Hepatocyte (in vitro differentiated cells): ENCODE results near the gene CCDC150. TPM values are rescaled to one million over a fixed set of nuclear protein-coding genes. Genes with fewer than 3 reads are reported as not detected.

Experiments used
- DNase-seq: peaks from one replicate; pipeline ENCODE4 v3.0.0-alpha.2; 2016; ENCODE audit warnings: low spot score
- H2AFZ ChIP-seq: fragments of 200-600 bp; sonication (generic); 2 replicates; pipeline ENCODE4 v1.6.0; 2016; ENCODE audit warnings: antibody characterized with exemption, mild to moderate bottlenecking
- H3K27ac ChIP-seq: fragments of 200-600 bp; sonication (generic); 2 replicates; pipeline ENCODE4 v1.5.1; 2016; ENCODE audit warnings: mild to moderate bottlenecking
- H3K27me3 ChIP-seq: fragments of 200-600 bp; sonication (generic); 2 replicates; pipeline ENCODE4 v1.6.1; 2016
- H3K36me3 ChIP-seq: fragments of 200-600 bp; sonication (generic); replicated peaks from 2 replicates; pipeline ENCODE4 v1.5.1; 2016; ENCODE audit warnings: low read depth; ENCODE audit not compliant: insufficient read depth
- H3K4me1 ChIP-seq: fragments of 200-600 bp; sonication (generic); 2 replicates; pipeline ENCODE4 v1.5.1; 2016; ENCODE audit warnings: mild to moderate bottlenecking, moderate library complexity; ENCODE audit not compliant: insufficient read depth
- H3K4me2 ChIP-seq: fragments of 200-600 bp; sonication (generic); 2 replicates; pipeline ENCODE4 v1.6.0; 2016
- H3K4me3 ChIP-seq: fragments of 200-600 bp; sonication (generic); 2 replicates; pipeline ENCODE4 v1.5.1; 2016; ENCODE audit warnings: mild to moderate bottlenecking
- H3K79me2 ChIP-seq: fragments of 200-600 bp; sonication (generic); 2 replicates; pipeline ENCODE4 v1.6.0; 2017; ENCODE audit warnings: mild to moderate bottlenecking
- H3K9me2 ChIP-seq: fragments of 200-600 bp; sonication (generic); replicated peaks from 2 replicates; pipeline ENCODE4 v1.6.0; 2017; ENCODE audit warnings: mild to moderate bottlenecking; ENCODE audit not compliant: insufficient read depth
- H3K9me3 ChIP-seq: fragments of 200-600 bp; sonication (generic); 2 replicates; pipeline ENCODE4 v1.5.1; 2016; ENCODE audit warnings: low read depth, mild to moderate bottlenecking
- H4K20me1 ChIP-seq: fragments of 200-600 bp; sonication (generic); 2 replicates; pipeline ENCODE4 v1.6.0; 2016; ENCODE audit warnings: mild to moderate bottlenecking; ENCODE audit not compliant: insufficient read depth, poor library complexity, severe bottlenecking
- CTCF ChIP-seq: fragments of 200-600 bp; sonication (generic); IDR thresholded peaks from 2 replicates; pipeline ENCODE4 v1.5.1; 2016; ENCODE audit warnings: antibody characterized with exemption, mild to moderate bottlenecking; ENCODE audit not compliant: poor library complexity
- EZH2 ChIP-seq: fragments of 200-600 bp; sonication (generic); IDR thresholded peaks from 2 replicates; pipeline ENCODE4 v1.6.1; 2016; ENCODE audit warnings: antibody characterized with exemption, mild to moderate bottlenecking, borderline replicate concordance
- EZH2phosphoT487 ChIP-seq: fragments of 200-600 bp; sonication (generic); IDR thresholded peaks from one replicate; pipeline ENCODE4 v1.6.1; 2018; ENCODE audit warnings: antibody characterized with exemption, mild to moderate bottlenecking, low read depth, moderate library complexity; ENCODE audit not compliant: unreplicated experiment, severe bottlenecking
- WGBS: methylation state at CpG from one replicate; pipeline ENCODE4 v1.1.6; 2016; ENCODE audit warnings: low lambda C conversion rate; ENCODE audit errors: missing lambda C conversion rate; 5-methylcytosine and 5-hydroxymethylcytosine counted together
- polyA plus RNA-seq: library from polyadenylated mRNA; unstranded; fragments of >200 nt; fragmentation: Nextera tagmentation; extraction: Ambion mirVana; gene quantifications from 2 replicates; pipeline ENCODE4 v1.2.1, GENCODE V29; 2016
- total RNA-seq: library from RNA; depleted of rRNA; stranded (reverse); fragments of >200 nt; gene quantifications from 2 replicates; pipeline ENCODE4 v1.2.3, GENCODE V29; 2014

The CCDC150 gene
- total and polyA plus RNA-seq, 2 experiments from 2014 or later = 6.2 to 6.6 TPM

GRCh38 chr2:196745711-196746110, 106.2 kb downstream of the CCDC150 start:
- Histone ChIP-seq H3K4me1 (no peaks in the 10 kb centered on the region), H2AFZ (no peak overlapping the region), H3K27me3 (no peaks in the 10 kb centered on the region)

GRCh38 chr2:196747400-196747799, 107.9 kb downstream of the CCDC150 start:
- Histone ChIP-seq H3K9me2 (no peaks in the 10 kb centered on the region), H3K4me3 (no peak overlapping the region), H3K27me3 (no peaks in the 10 kb centered on the region), H3K4me2 (no peak overlapping the region), H3K36me3 (no peaks in the 10 kb centered on the region), H2AFZ (no peak overlapping the region), H3K9me3 (no peaks in the 10 kb centered on the region), H3K4me1 (no peaks in the 10 kb centered on the region), H3K79me2 (no peaks in the 10 kb centered on the region), H4K20me1 (no peaks in the 10 kb centered on the region), H3K27ac (no peak overlapping the region)
- WGBS = 96% methylated on average over 1 of the region's 1 CpG
- DNase-seq = no peak
- TF ChIP-seq CTCF (no peak), EZH2 (no peak), EZH2phosphoT487 (no peak)

More at GRCh38 chr2:196745711-196746110, 106.2 kb downstream of the CCDC150 start:
- Histone ChIP-seq H3K79me2 (no peaks in the 10 kb centered on the region), H3K9me3 (no peaks in the 10 kb centered on the region), H3K27ac (no peak overlapping the region), H3K36me3 (no peaks in the 10 kb centered on the region), H4K20me1 (no peaks in the 10 kb centered on the region), H3K9me2 (no peaks in the 10 kb centered on the region), H3K4me3 (no peak overlapping the region), H3K4me2 (no peak overlapping the region)
- no peak for DNase-seq
- no peak for TF ChIP-seq EZH2
- no peak for TF ChIP-seq CTCF
- no peak for TF ChIP-seq EZH2phosphoT487

- Histone ChIP-seq H3K4me3 (no peak overlapping the region), H3K4me2 (no peak overlapping the region), H3K9me2 (no peaks in the 10 kb centered on the region), H2AFZ (no peak overlapping the region), H4K20me1 (no peaks in the 10 kb centered on the region), H3K79me2 (no peaks in the 10 kb centered on the region), H3K4me1 (no peaks in the 10 kb centered on the region), H3K9me3 (no peaks in the 10 kb centered on the region), H3K27ac (no peak overlapping the region), H3K36me3 (no peaks in the 10 kb centered on the region), H3K27me3 (no peaks in the 10 kb centered on the region)
- DNase-seq = no peak
- TF ChIP-seq CTCF (no peak), EZH2 (no peak), EZH2phosphoT487 (no peak)
- WGBS = 89% methylated on average over 2 of the region's 2 CpGs
Observed at GRCh38 chr2:196748123-196748522, 108.6 kb downstream of the CCDC150 start.
